AG10803 (cell line): ENCODE results near the gene EPB41L3.
"Not testable (repeated sequence)": the region's sequence is repeated elsewhere in the genome, so short reads cannot be mapped to it uniquely, and the experiment has no call there.

Source experiments
- DNase-seq: peaks from one replicate; pipeline ENCODE4 v3.0.0; 2010; ENCODE audit warnings: low read depth
- H3K4me3 ChIP-seq: 2 replicates; pipeline ENCODE4 v1.5.1; 2011; ENCODE audit warnings: mild to moderate bottlenecking, low read length, control low read depth
- CTCF ChIP-seq: conservative IDR thresholded peaks from 2 replicates; pipeline ENCODE4 v1.5.1; 2011; ENCODE audit warnings: mild to moderate bottlenecking, low read length, control low read depth, inconsistent platforms

The EPB41L3 gene

GRCh38 chr18:5503740-5504139, 40.1 kb downstream of the EPB41L3 start:
- no peak for TF ChIP-seq CTCF
- peak; percentile 34 for DNase-seq
- H3K4me3 ChIP-seq = no peak overlapping the region

GRCh38 chr18:5500158-5500939, 43.4 kb downstream of the EPB41L3 start:
- TF ChIP-seq CTCF = no peak
- H3K4me3 ChIP-seq = no peak overlapping the region
- no peak for DNase-seq

- no peak for TF ChIP-seq CTCF
- no peak for DNase-seq
- H3K4me3 ChIP-seq = no peak overlapping the region
Observed at GRCh38 chr18:5498452-5498851, 45.3 kb downstream of the EPB41L3 start.

GRCh38 chr18:5496305-5496704, 47.5 kb downstream of the EPB41L3 start:
- TF ChIP-seq CTCF = no peak
- DNase-seq = no peak
- no peak overlapping the region for H3K4me3 ChIP-seq

GRCh38 chr18:5490753-5491480, 52.9 kb downstream of the EPB41L3 start:
- no peak overlapping the region for H3K4me3 ChIP-seq
- no peak for TF ChIP-seq CTCF
- no peak for DNase-seq

- no peak overlapping the region for H3K4me3 ChIP-seq
- TF ChIP-seq CTCF = no peak
- DNase-seq = no peak
Observed at GRCh38 chr18:5488844-5489243, 55.0 kb downstream of the EPB41L3 start.

- not testable (repeated sequence) for DNase-seq, H3K4me3 ChIP-seq
Observed at GRCh38 chr18:5488044-5488443, 55.8 kb downstream of the EPB41L3 start.
